Coronary artery (tissue), 2 donors: ENCODE measurements around the gene BCL7C.
"Not testable (repeated sequence)": the region's sequence is repeated elsewhere in the genome, so short reads cannot be mapped to it uniquely, and the experiment has no call there.

Source experiments
- DNase-seq: peaks from one replicate; pipeline ENCODE4 v3.0.0-alpha.2; 2017; ENCODE audit warnings: low spot score
- H3K27ac ChIP-seq, 2 donors: fragments of 200-600 bp; sonication (generic); one replicate each; pipeline ENCODE4 v1.5.1; 2016 to 2019
- H3K4me3 ChIP-seq: fragments of 200-600 bp; sonication (generic); 2 replicates; pipeline ENCODE4 v1.5.1; 2016; ENCODE audit warnings: mild to moderate bottlenecking, moderate library complexity
- TF ChIP-seq, protein P1 (sequence below): fragments of 200-600 bp; sonication (generic); IDR thresholded peaks from one replicate; pipeline ENCODE4 v1.5.1; 2019; ENCODE audit warnings: antibody characterized with exemption

The BCL7C gene

DNA sequence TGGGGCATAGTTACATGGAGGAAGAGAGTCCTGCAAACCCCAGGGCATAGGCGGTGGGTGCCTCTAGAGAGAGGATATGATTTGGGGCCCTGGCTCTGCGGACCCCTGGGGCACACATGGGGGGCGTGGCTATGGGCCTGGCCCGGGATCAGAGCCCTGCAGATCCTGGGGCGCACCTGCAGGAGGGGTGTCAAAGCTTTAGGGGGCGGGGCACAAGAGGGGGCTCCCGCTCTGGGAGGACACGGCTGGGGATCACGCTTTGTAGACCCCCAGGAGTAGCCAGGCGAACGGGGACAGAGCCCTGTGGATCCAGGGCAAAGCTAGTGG lies 497 bp downstream of the BCL7C start:
- DNase-seq, result no peak
- Histone ChIP-seq H3K4me3 (peak overlapping the region; percentile 82), H3K27ac (peak overlapping the region; percentile 86 to 100)
- TF ChIP-seq, protein P1, sequence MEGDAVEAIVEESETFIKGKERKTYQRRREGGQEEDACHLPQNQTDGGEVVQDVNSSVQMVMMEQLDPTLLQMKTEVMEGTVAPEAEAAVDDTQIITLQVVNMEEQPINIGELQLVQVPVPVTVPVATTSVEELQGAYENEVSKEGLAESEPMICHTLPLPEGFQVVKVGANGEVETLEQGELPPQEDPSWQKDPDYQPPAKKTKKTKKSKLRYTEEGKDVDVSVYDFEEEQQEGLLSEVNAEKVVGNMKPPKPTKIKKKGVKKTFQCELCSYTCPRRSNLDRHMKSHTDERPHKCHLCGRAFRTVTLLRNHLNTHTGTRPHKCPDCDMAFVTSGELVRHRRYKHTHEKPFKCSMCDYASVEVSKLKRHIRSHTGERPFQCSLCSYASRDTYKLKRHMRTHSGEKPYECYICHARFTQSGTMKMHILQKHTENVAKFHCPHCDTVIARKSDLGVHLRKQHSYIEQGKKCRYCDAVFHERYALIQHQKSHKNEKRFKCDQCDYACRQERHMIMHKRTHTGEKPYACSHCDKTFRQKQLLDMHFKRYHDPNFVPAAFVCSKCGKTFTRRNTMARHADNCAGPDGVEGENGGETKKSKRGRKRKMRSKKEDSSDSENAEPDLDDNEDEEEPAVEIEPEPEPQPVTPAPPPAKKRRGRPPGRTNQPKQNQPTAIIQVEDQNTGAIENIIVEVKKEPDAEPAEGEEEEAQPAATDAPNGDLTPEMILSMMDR, result no peak

DNA sequence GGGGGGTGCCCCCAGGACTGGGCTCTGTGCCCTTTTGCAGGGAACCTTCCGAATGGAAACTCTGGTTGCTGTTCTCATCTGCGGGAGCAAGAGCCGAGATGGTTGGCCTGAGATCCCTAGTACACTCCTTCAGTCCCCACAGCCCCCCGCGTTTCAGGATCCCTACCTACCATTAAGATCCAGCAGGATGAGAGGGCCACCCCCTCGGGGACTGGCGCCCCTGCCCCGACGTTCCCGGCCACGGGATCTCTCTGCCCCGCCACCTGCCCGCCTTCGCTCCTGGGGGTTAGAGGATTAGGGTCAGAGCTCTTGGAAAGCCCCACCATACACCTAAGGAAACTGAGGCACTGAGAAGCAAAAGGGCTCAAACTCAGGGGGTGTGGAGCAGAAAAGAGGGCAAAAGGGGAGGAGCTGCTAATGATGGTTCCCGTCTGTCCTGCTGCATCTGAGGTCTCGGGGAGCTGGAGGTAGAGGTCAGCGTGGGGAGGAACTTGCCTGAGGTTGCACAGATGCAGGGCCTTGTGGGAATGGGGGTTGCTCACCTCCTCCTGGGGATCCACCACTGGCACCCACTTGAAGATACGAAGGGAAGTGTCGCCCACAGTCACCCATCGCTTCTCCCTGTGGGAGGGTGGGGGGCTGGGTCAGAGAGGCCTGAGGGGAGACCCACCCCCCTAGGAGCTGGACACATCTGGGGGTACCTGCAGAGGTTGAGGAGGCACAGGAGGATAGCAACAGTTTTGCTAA lies 1.0 kb downstream of the BCL7C start:
- peak overlapping the region; percentile 82 for H3K4me3 ChIP-seq
- H3K27ac ChIP-seq, result peak overlapping the region; percentile 86 to 100
- TF ChIP-seq, protein P1, result no peak
- DNase-seq, result no peak

DNA sequence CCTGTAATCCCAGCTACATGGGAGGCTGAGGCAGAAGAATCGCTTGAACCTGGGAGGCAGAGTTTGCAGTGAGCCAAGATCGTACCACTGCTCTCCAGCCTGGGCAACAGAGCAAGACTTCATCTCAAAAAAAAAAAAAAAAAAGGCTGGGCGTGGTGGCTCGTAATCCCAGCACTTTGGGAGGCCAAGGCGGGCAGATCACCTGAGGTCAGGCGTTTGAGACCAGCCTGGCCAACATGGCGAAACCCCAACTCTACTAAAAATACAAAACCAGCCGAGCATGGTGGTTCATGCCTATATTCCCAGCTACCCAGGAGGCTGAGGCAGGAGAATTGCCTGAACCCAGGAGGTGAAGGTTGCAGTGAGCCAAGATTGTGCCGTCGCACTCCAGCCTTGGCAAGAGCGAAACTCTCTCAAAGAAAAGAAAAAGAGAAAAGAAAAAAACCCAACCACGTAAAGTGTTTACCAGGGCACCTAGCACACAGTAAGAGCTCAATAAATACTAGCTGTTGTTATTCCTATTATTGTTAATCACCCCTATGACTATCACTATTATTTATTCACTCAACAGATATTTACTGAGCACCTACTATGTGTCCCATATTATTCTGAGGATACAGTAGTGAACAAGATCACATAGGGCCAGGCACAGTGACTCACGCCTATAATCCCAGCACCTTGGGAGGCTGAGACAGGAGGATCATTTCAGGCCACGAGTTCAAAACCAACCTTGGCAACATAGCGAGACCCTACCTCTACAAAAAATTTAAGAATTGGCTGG lies 2.6 kb downstream of the BCL7C start:
- H3K4me3 ChIP-seq, DNase-seq, H3K27ac ChIP-seq: not testable (repeated sequence)

DNA sequence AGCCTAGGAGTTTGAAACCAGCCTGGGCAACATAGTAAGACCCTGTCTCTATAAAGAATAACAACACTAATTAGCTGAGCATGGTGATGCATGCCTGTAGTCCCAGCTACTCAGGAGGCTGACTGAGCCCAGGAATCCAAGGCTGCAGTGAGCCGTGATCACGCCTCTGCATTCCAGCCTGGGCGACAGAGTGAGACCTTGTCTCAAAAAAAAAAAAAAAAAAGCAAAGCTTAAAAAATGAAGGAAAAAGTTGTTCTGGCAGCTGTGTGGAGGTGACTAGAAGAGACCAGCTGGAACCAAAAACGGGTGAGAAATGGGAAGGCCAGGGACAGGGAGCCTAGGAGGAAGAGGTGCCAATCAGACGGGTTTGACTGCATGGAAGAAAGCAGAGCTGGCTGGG lies 4.2 kb downstream of the BCL7C start:
- Histone ChIP-seq H3K27ac (no peak overlapping the region), H3K4me3 (no peak overlapping the region)
- TF ChIP-seq, protein P1, result no peak
- DNase-seq, result no peak

DNA sequence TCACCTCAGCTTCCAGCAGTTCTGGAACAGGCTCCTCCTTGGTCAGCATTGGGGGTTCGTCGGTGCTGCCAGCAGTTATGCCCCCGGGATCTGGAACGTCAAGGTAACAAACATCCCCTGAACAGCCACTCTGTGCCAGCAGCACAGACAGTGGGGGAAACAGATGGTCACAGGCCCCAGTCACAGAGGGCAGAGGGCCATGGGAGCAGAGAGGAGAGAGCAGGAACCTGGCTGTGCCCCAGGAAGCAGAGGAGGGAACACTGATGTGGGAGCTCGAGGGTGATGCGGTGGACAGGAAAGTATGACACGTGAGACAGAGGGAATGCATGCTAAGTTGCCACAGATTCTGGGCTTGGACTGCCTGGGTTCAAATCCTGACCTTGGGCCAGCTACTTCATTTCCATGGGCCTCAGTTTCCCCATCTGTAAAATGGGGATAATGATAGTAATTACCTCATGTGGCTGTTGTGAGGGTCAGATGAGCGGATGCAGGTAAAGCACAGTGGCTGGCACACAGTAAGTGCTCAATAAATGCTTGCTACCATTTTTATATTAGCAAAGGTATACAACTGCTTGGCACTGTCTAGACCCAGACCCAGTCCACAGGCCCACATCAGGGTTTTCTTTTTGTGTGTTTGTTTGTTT lies 4.9 kb downstream of the BCL7C start:
- TF ChIP-seq, protein P1, result no peak
- H3K27ac ChIP-seq, result no peak overlapping the region
- H3K4me3 ChIP-seq, result no peak overlapping the region
- no peak for DNase-seq

DNA sequence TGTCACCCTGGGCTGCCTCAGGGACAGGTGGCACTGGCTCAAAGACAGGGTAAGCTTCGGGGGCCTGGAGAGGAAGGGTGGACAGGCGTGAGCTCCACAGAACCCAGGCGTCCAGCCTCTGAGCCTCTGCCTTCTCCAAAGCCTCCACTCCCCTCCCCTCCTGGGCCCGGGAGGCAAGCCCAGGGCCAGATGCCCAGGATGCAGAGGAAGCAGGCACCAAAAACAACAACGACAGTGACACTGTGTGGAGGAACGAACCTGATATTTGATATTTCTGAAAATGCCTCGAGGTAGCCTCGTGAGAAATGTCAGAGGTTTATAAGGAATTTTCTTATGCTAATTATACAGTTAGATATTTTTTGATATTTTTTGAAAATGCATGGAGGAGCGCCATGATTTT lies 6.0 kb downstream of the BCL7C start:
- Histone ChIP-seq H3K4me3 (no peak overlapping the region), H3K27ac (no peak overlapping the region)
- DNase-seq, result no peak
- TF ChIP-seq, protein P1, result no peak

DNA sequence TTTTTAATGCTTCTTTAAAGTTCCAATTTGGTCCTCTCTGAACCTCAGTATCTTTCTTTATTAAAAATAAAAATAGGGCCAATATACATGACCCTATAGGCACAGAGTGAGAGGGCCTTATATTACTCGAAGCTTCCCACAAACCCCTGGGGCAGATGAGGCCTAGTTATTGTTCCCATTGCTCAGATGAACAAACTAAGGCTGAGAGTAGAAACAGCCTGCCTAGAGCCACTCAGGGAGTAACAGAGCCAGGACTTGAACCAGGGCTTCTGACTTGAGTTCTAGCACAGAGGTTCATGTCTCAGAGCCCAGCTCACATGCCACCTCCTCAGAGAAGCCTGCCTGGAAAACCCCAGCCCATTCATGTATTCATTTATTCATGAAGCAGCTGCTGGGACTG lies 7.7 kb downstream of the BCL7C start:
- H3K4me3 ChIP-seq, result no peak overlapping the region
- DNase-seq, result no peak
- H3K27ac ChIP-seq, result no peak overlapping the region
- TF ChIP-seq, protein P1, result no peak
